KOPT-K1 (cell line): ENCODE measurements around the gene CPXM1.

Source experiments
- H3K27ac ChIP-seq: fragments of 200-600 bp; sonication (generic); 2 replicates; pipeline ENCODE4 v1.5.1; 2016; ENCODE audit warnings: antibody characterized with exemption, mild to moderate bottlenecking, low read depth, low read length; ENCODE audit not compliant: poor library complexity, severe bottlenecking
- H3K36me3 ChIP-seq: fragments of 200-600 bp; sonication (generic); 2 replicates; pipeline ENCODE4 v1.5.1; 2017; ENCODE audit warnings: antibody characterized with exemption, mild to moderate bottlenecking, low read length, moderate library complexity; ENCODE audit not compliant: insufficient read depth
- H3K9me3 ChIP-seq: fragments of 200-600 bp; sonication (generic); 2 replicates; pipeline ENCODE4 v1.5.1; 2017; ENCODE audit warnings: antibody characterized with exemption, low read length, mild to moderate bottlenecking; ENCODE audit not compliant: insufficient read depth, poor library complexity, severe bottlenecking

Gene CPXM1

GRCh38 chr20:2745060-2745910 lies 55.1 kb downstream of the CPXM1 start:
- H3K9me3 ChIP-seq = no peaks in the 10 kb centered on the region
- H3K36me3 ChIP-seq = no peaks in the 10 kb centered on the region
- H3K27ac ChIP-seq = no peak overlapping the region
